Skeletal muscle satellite cell (primary cell): ENCODE measurements around the gene MEIS2.

Experiments
- H3K27me3 ChIP-seq: 2 replicates; pipeline ENCODE4 v1.7.0; 2013; ENCODE audit warnings: low read length; ENCODE audit not compliant: control insufficient read depth, insufficient read depth
- H3K36me3 ChIP-seq: 2 replicates; pipeline ENCODE4 v1.7.0; 2013; ENCODE audit warnings: mild to moderate bottlenecking, control low read depth, low read length; ENCODE audit not compliant: insufficient read depth
- H3K4me1 ChIP-seq: 2 replicates; pipeline ENCODE4 v1.7.0; 2013; ENCODE audit warnings: low read length; ENCODE audit not compliant: control insufficient read depth, insufficient read depth
- H3K4me2 ChIP-seq: 2 replicates; pipeline ENCODE4 v1.7.0; 2013; ENCODE audit warnings: mild to moderate bottlenecking, low read length
- H3K4me3 ChIP-seq: 2 replicates; pipeline ENCODE4 v1.7.0; 2013; ENCODE audit warnings: low read length
- H3K9ac ChIP-seq: 2 replicates; pipeline ENCODE4 v1.7.0; 2013; ENCODE audit warnings: mild to moderate bottlenecking, low read depth, low read length, moderate library complexity
- H3K9me3 ChIP-seq: replicated peaks from 2 replicates; pipeline ENCODE4 v1.7.0; 2013; ENCODE audit warnings: mild to moderate bottlenecking, control low read depth, low read length

Gene MEIS2

GRCh38 chr15:37112171-37112570, 11.8 kb upstream of the MEIS2 start:
- no peaks in the 10 kb centered on the region for H3K4me1 ChIP-seq

GRCh38 chr15:37111427-37111717, 11.0 kb upstream of the MEIS2 start:
- Histone ChIP-seq H3K27me3 (peaks cover 85% of the 10 kb centered on the region), H3K9me3 (no peaks in the 10 kb centered on the region), H3K4me1 (no peaks in the 10 kb centered on the region), H3K9ac (no peak overlapping the region), H3K4me3 (no peak overlapping the region), H3K36me3 (no peaks in the 10 kb centered on the region), H3K4me2 (no peak overlapping the region)

More at GRCh38 chr15:37112171-37112570, 11.8 kb upstream of the MEIS2 start:
- H3K27me3 ChIP-seq = peaks cover 82% of the 10 kb centered on the region
- no peak overlapping the region for H3K9ac ChIP-seq
- no peak overlapping the region for H3K4me3 ChIP-seq
- no peak overlapping the region for H3K4me2 ChIP-seq
- no peaks in the 10 kb centered on the region for H3K9me3 ChIP-seq
- no peaks in the 10 kb centered on the region for H3K36me3 ChIP-seq

GRCh38 chr15:37109872-37110572, 9.7 kb upstream of the MEIS2 start:
- Histone ChIP-seq H3K4me1 (no peaks in the 10 kb centered on the region), H3K4me2 (no peak overlapping the region), H3K4me3 (no peak overlapping the region), H3K9me3 (no peaks in the 10 kb centered on the region), H3K36me3 (no peaks in the 10 kb centered on the region), H3K27me3 (peaks cover 95% of the 10 kb centered on the region), H3K9ac (no peak overlapping the region)

- H3K4me2 ChIP-seq = no peak overlapping the region
- no peak overlapping the region for H3K4me3 ChIP-seq
- H3K36me3 ChIP-seq = no peaks in the 10 kb centered on the region
- no peak overlapping the region for H3K9ac ChIP-seq
- H3K27me3 ChIP-seq = peaks cover 98% of the 10 kb centered on the region
- no peaks in the 10 kb centered on the region for H3K9me3 ChIP-seq
- no peaks in the 10 kb centered on the region for H3K4me1 ChIP-seq
Observed at GRCh38 chr15:37109168-37109871, 9.0 kb upstream of the MEIS2 start.

- no peaks in the 10 kb centered on the region for H3K36me3 ChIP-seq
- no peak overlapping the region for H3K4me2 ChIP-seq
- no peak overlapping the region for H3K9ac ChIP-seq
- H3K4me3 ChIP-seq = no peak overlapping the region
- no peaks in the 10 kb centered on the region for H3K4me1 ChIP-seq
- peaks cover 98% of the 10 kb centered on the region for H3K27me3 ChIP-seq
- H3K9me3 ChIP-seq = no peaks in the 10 kb centered on the region
Observed at GRCh38 chr15:37108381-37109167, 8.2 kb upstream of the MEIS2 start.

GRCh38 chr15:37107744-37108380, 7.5 kb upstream of the MEIS2 start:
- H3K9me3 ChIP-seq = no peaks in the 10 kb centered on the region
- no peaks in the 10 kb centered on the region for H3K4me1 ChIP-seq
- no peaks in the 10 kb centered on the region for H3K36me3 ChIP-seq
- H3K9ac ChIP-seq = no peak overlapping the region
- H3K27me3 ChIP-seq = peaks cover 97% of the 10 kb centered on the region
- no peak overlapping the region for H3K4me3 ChIP-seq
- H3K4me2 ChIP-seq = no peak overlapping the region

- Histone ChIP-seq H3K4me2 (no peak overlapping the region), H3K27me3 (peaks cover 97% of the 10 kb centered on the region), H3K4me3 (no peak overlapping the region), H3K36me3 (no peaks in the 10 kb centered on the region), H3K9ac (no peak overlapping the region), H3K9me3 (no peaks in the 10 kb centered on the region), H3K4me1 (peaks cover under 1% of the 10 kb centered on the region)
Observed at GRCh38 chr15:37107071-37107743, 6.9 kb upstream of the MEIS2 start.

- Histone ChIP-seq H3K4me2 (peak overlapping the region; percentile 59), H3K36me3 (no peaks in the 10 kb centered on the region), H3K9ac (no peak overlapping the region), H3K9me3 (no peaks in the 10 kb centered on the region), H3K4me3 (no peak overlapping the region), H3K4me1 (peaks cover 2% of the 10 kb centered on the region), H3K27me3 (peaks cover 92% of the 10 kb centered on the region)
Observed at GRCh38 chr15:37106490-37107001, 6.2 kb upstream of the MEIS2 start.

- H3K9ac ChIP-seq = no peak overlapping the region
- peaks cover 86% of the 10 kb centered on the region for H3K27me3 ChIP-seq
- no peaks in the 10 kb centered on the region for H3K9me3 ChIP-seq
- no peak overlapping the region for H3K4me2 ChIP-seq
- peaks cover 2% of the 10 kb centered on the region for H3K4me1 ChIP-seq
- no peaks in the 10 kb centered on the region for H3K36me3 ChIP-seq
- no peak overlapping the region for H3K4me3 ChIP-seq
Observed at GRCh38 chr15:37105889-37106288, 5.5 kb upstream of the MEIS2 start.

- no peaks in the 10 kb centered on the region for H3K9me3 ChIP-seq
- H3K4me1 ChIP-seq = peaks cover 2% of the 10 kb centered on the region
- no peaks in the 10 kb centered on the region for H3K36me3 ChIP-seq
- H3K9ac ChIP-seq = no peak overlapping the region
- H3K4me3 ChIP-seq = no peak overlapping the region
- H3K4me2 ChIP-seq = no peak overlapping the region
- H3K27me3 ChIP-seq = peaks cover 77% of the 10 kb centered on the region
Observed at GRCh38 chr15:37105029-37105428, 4.7 kb upstream of the MEIS2 start.
